GM19463 (cell line): ENCODE data around the gene FAM120A.

ENCODE experiments used
- ATAC-seq: cut with Tn5 transposase; IDR thresholded peaks from one replicate; pipeline ENCODE4 v1.9.1; 2021; ENCODE audit warnings: mild to moderate bottlenecking, moderate library complexity; ENCODE audit not compliant: unreplicated experiment

FAM120A gene

DNA sequence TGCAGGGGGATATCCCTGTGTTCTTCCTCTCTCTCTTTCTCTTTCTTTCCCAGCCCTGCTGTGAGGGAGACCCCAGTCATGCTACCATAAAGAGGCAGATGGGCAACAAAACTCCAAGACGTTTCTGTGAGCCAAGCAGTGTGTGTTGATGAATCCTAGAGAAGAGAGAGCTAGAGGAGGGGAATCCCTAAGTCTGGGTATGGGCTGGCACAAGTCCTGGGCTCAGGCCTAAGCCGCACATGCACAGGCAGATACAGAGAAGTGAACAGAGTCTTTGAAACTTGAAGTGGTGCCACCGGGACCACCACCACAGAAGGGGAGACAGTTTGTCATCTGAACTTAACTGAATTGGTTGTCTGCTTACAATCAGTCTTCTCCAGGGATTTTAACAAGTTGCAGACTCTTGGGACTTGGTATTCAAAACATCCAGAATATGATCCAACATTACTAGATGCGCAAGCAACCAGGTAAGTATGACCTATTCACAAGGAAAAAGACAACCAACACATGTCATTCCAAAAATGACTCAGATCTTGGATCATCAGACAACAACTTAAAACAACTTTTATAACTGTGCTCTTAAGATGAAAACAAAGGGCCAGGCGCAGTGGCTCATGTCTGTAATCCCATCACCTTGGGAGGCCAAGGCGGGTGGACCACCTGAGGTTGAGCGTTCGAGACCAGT lies 10.4 kb upstream of the FAM120A start:
- no peak for ATAC-seq

DNA sequence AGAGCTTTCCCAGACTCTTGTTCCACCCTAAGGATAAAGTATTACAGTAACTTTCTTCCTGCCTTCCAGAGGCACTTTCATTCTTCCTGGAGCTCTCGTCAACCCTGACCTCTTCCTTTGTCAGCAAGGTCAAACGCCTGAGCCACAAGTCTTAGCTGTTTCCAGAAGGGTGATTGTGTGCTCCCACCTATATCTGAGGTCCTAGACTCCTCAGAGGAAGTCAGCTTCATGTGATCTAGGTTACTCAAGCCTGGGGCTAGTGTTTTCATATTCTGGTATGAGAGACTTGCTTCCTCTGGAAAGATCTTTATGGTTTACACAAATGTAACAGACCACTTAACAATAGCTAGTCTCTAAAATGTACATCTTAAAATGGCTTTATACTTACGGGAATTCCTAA lies 5.4 kb upstream of the FAM120A start:
- ATAC-seq: no peak

DNA sequence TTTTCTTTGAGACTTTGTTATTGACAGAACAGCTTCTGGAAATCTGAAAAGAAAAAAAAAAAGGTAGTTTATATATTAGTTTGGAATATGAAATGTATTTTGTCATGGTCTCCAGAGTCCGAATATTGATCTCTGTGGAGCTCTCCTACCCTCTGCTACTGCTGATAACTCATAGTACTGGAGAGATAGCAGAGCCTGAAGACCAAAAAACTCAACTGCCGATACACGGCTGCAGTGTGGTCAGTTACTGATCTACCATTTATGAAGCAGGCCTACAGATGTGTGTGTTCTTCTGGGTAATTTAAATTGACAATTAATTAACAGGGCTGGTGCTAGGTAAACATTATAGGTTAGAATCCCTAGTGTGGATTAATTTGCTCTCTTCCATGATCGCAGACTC lies 3.8 kb upstream of the FAM120A start:
- no peak for ATAC-seq

DNA sequence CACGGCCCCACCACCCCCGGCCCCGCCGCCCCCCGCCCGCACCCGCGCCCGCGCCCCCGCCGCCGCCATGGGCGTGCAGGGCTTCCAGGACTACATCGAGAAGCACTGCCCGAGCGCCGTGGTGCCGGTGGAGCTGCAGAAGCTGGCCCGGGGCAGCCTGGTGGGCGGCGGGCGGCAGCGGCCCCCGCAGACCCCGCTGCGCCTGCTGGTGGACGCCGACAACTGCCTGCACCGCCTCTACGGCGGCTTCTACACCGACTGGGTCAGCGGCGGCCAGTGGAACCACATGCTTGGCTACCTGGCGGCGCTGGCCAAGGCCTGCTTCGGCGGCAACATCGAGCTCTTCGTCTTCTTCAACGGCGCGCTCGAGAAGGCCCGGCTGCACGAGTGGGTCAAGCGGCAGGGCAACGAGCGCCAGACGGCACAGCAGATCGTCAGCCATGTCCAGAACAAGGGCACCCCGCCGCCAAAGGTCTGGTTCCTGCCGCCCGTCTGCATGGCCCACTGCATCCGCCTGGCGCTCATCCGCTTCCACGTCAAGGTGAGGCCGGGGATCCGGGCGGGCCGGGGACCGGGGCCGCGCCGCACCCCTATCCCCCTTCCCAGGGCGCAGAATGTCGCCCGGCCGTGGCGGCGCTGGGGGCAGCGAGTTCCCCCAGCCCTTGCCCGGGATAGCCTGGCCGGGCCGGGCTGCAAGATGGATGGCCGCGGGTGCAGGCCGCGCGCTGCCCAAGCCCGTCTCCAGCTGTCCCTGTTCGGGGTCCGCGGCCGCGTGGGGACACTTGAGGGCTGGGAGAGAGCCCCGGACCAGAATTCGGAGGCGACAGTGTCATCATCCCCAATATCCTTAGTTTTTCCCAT lies 594 bp downstream of the FAM120A start:
- ATAC-seq: no peak

DNA sequence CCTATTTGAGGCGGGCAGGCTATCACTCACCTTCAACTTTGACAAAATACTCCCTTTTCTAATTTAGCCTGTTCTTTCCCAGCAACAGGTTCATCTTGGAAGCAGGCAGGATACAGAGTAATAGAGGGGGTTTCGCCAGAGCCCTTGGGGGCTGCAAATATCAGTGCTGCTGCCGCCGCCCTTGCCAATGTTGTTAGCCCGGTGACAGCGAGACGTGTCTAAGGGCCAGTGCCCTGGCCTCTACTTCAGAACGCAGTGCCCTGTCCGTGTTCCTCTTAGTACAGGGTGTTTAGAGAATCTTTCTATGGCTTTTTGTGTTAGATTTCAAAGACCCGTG lies 1.2 kb downstream of the FAM120A start:
- ATAC-seq: no peak

DNA sequence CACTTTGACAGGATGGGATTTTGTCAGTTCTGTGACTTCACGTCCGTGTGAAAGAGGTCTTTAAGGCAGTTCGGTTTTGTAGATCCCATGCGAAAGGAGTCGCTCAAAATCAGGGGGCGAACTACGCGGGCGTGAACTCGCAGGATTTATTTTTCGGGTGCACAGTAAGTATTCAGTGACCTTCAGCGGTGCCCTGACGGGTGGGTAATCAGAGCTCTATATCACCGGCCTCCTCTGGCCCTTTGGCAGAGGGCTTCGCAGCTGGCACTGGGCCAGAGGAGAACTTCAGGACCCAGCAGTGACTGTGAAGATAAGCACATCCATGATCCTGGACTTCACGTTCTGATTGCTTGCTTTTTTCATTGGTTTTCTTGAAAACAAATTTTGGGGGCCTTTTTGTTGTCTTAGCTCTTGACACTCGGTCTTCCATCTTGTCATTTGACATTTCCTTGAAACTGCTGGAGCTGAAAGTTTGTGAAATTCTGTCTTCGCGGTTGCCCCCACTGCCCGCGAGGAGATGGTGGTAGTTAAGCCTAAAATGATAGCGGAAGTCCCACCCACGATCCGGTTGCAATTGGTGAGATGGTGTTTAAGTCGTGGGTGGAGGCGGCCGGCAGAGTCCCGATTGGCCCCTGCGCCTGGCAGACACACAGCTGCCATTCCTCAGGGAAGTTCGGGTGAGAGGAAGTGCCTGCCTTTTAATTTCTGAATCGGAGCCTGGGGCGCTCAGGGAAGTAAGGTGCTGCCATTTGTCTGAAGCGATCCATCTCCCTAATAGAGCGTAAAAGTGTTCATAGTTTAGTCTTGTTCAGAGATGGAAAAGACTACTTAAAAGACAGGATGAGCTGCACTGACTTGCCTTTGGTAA lies 1.8 kb downstream of the FAM120A start, which contains the start of gene FAM120AOS:
Gene FAM120AOS, minus strand, starts transcription at position 535 of the 868 bp plus-strand sequence. CDS start 872 bp downstream, outside the sequence.
- peak; percentile 67 for ATAC-seq

DNA sequence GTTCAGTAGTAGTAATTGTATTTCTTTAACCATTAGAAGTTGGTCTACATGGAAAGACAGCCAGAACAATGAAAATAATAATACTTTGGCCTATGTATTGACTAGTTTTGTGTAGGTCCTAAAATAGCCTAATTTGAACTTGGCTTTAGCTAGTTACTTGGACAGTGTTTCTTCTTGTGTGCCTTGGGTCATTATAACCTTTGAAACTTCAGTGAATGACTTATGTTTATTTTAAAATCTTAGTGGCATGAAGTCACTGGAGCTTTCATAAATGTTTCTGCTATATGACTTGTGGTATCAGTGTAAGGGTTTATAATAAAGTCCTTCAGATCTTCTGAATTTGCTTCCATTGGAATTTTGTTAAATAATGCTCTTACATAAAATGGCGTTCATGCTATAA lies 4.5 kb downstream of the FAM120A start:
- ATAC-seq: no peak

DNA sequence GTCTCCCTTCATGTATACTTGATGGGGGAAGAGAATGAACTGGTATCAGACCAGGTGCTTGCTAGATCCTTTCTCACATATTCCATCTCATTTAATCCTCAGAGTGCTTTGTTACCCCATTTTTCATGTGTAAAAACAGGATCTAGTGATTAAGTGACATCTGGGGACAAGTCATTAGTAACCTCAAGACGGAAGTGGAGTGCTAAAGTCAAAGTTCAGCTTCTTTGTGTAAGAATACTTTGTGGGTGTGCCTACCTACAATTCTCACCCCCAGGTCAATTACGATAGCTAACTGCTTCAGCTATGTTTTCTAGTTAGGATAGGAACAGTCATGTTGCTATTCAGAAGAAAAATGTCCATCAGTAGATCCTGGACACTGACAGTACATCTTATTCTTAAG lies 5.0 kb downstream of the FAM120A start:
- no peak for ATAC-seq

DNA sequence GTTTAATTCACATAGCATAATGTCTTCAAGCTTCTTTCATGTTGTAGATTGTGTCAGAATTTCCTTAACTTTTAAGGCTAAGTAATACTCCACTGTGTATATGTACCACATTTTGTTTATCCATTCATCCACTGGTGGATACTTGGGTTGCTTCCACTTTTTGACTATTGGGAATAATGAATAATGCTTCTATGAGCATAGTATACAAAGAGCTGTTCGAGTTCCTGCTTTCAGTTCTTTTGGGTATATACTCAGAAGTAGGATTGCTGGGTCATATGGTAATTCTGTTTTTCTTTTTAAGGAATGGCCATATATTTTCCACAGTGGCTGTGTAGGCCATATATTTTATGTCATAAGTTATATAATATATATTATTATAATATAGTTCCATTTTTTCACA lies 5.5 kb downstream of the FAM120A start:
- no peak for ATAC-seq

DNA sequence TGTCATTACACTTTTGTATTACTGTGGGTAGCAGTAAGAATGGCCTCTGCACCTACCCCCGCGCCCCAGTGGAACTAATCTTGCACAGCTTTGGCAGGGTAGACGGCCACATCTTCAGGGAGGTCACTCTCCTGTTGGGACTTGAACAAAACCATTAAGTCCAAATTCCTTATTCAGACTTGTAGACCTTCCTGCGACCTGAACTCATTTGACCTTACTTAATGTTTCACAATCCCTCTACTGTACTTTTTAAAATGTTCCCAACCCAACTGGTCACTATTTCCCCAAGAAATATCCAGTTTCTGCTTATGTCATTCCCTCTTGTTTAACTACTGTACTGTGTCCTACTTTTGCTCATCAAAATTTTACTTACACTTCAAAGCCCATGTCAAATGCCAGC lies 7.2 kb downstream of the FAM120A start:
- no peak for ATAC-seq

DNA sequence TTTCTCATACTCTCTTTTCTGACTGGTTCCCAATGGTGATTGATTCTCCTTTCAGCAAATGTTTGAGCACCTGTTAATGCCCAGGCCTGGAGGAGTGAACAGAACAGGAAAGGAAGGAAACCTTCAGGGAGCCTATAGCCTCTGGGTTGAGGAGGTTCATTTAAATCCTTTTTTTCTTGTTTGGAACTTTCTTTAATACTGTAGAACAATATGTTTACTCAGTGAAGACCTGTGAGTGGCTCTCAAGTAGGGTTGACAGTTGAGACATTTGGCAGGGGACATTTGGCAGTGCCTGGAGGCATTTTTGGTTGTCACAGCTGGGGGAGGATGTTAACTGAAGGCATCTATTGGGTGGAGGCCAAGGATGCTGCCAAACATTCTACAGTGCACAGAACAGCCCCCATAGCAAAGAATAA lies 8.0 kb downstream of the FAM120A start:
- ATAC-seq: no peak

DNA sequence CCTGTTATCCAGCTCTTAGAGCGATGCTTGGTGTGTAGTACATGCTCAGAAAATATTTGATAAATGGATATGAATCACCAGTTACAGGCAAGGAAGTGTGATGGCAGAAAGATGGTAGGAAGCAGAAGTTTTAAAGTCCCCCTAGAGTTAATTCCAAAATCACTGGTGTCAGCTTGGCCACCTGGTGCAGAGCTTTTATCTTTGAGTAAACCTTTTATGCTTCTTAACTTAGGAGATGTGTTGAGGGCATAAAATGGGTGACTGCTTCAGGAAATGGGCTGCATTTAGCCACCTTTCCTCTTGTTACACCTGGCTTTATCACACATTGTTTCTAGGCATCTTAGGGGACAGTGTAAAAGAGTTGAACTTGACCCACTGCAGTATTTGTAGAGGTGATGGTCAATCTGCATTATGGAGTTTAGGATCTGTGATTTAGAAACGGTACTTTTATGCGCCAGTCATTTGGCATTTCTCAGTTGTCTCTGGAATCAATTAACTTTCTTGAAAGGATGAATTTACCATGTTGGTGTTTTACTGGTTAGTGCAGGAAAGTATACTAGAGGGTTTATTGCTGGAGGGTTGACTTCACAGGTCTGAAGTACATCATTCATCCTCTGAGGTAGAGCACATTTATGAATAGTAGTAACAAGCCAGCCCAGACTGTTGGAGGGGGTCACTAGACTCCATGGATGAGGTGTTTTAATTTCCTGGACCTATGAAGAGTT lies 9.4 kb downstream of the FAM120A start:
- ATAC-seq: no peak

DNA sequence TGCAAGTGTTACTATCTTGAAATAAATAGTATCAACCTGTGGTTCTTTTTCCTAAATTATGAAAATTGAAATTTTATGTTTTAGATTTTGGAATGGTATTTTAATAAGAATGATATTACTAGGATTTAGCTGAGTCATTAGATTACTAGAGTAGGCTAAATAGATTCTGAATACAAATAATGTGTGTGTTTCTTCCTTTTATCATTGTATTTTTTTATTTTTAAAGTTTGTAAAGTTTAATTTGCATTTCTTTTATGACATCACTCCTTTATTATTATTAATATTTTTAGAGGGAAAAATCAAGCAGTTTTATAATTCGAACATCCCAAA lies 9.9 kb downstream of the FAM120A start:
- no peak for ATAC-seq

DNA sequence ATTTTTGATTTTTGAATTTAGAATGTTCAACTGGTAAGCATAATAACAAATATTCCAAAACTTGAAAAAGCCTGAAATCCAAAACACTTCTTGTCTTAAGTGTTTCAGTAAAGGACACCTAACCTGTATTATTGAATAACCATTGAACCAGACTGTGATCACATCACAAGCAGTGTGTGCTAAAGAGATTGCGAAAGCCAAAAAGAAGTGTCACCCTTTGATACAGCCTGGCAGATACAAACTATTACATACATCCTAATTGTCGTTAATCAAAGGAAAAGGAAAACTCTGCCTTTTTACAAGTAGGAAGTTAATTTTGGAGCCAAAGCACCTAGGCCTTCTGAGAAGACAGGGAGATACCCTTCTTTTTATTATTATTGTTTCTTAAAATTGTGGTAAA lies 10.3 kb downstream of the FAM120A start:
- no peak for ATAC-seq

DNA sequence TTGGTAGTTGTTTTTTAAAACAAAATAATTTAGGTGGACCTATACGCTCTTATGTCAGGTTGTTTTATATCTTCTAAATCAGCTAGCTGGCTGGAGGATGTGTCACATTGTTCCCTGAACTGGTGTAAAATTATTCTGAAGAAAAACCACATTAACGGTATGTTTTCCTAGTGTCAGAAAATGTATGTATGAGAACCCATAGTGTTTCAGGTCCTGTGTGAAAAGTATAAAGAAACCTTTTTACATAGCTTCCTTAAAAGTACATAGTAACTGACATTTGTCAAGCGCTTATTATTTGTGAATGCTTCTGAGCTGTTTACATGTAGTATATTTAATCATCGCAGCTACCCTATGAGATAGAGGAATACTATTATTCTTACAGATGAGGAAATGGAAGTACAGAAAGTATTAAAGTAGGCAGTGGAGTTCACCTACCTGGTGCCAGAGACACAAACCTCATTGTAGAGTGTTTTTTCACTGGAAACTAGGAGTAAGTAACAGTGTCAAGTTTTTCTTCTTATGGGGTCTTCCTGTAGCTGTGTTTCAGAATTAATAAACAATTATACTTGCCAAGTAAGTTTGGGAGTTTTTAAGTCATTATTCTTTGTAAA lies 12.3 kb downstream of the FAM120A start:
- no peak for ATAC-seq

DNA sequence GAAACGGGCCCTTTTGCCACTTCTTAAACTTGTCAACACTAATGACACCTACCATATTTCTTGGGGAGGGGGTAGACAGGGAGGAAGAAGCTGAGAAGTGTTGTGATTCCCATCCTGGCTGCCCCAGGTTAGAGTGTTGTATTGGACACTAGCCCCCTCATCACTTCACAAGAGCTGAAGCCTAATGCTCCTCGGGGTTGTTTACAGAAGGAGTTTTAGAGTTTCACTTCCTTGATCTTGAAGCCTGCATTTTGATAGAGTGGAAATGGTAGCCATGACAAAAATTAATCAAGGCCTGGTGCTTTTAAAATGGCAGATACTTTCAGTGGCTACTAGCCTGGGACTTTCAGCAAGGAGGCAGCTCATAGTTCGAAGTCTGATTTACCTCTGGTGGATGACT lies 12.9 kb downstream of the FAM120A start:
- ATAC-seq: no peak

DNA sequence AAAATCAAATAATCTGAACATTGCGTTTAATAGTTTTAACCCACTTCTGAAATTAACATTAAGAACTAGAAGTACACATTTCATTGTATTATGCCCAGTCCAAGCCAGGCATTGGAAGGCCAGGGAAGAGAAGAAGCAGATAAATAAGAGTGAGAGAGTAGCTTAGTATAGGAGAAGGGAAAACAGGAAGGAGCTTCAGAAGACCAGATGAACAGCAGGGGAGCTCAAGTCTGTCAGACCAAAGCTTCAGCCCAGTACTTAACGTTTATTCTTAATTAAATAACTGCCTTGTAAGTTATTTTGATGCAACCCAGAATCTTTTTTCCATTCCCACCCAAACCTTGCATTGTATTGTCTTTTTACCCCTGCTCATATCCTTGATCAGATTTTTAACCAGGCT lies 13.4 kb downstream of the FAM120A start:
- no peak for ATAC-seq

DNA sequence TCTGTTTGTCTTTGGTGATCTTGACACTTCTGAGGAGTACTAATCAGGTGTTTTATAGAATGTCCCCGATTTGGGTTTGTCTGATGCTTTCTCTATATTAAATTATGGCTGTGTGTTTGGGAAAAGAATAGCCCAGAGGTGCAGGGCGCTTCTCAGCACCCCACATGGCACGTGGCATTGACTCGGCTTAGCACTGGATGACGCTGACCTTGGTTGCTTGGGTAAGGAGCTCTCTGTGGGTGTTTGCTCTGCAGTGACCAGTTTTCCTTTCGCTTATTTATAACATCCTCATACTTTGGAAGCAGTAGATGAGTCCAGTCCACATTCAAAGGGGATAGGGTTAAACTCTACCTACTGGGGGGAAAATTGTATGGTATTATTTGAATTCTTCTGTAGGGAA lies 14.4 kb downstream of the FAM120A start:
- no peak for ATAC-seq

DNA sequence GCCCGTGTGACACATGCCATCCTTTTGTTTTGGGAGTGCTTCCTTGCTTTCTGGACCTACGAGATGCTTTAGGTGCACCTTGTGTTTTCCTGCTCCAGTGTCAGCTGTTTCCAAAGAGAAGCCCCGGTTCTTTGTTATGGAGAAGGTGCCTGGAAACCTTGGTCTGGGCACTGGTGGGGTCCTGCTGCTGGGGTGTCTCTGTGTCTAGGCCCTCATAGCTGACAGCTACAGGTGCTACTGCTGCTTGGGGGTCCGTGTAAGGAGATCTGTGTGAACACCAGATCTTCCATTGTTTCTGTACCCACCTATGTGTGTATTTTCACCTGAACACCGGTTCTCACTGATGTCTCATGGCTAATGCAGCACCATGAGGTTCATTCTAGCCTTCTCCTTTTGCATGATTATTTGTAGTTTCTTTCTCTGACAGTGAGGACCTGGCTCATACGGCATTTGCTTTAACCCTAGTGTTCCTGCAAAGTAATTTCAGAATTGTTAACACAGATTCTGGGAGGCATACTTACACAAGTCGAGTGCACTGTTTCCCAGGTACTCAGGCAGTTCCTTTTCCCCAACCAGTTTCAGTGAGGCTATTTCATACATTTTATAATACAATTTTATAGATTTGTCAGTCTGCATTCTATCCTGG lies 15.1 kb downstream of the FAM120A start:
- no peak for ATAC-seq

DNA sequence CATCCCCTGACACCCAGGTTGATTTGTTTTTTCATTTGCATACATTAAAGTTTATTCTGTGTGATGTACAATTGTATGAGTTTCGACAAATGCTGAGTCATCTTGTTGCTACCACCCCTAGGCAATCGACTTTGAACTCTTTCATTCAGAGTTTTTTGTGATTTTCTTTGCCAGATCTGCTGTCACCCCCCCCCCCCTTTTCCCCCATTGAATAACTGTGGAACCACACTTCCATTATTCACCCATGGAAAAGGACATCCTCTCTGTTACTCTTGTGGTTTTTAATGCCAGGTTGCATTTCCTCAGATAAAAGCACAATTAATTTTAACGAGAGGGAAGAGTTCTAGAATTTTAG lies 15.6 kb downstream of the FAM120A start:
- no peak for ATAC-seq
